Placental epithelial cell (primary cell): ENCODE results near the gene KRTAP10-2. TPM values are rescaled to one million over a fixed set of nuclear protein-coding genes. Genes with fewer than 3 reads are reported as not detected.

Source experiments
- total RNA-seq: library from RNA; depleted of rRNA; stranded (reverse); fragments of >200 nt; gene quantifications from 2 replicates; pipeline ENCODE4 v1.2.3, GENCODE V29; 2012

KRTAP10-2 gene, protein sequence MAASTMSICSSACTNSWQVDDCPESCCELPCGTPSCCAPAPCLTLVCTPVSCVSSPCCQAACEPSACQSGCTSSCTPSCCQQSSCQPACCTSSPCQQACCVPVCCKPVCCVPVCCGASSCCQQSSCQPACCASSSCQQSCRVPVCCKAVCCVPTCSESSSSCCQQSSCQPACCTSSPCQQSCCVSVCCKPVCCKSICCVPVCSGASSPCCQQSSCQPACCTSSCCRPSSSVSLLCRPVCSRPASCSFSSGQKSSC
- not detected in 2 replicates for total RNA-seq

DNA sequence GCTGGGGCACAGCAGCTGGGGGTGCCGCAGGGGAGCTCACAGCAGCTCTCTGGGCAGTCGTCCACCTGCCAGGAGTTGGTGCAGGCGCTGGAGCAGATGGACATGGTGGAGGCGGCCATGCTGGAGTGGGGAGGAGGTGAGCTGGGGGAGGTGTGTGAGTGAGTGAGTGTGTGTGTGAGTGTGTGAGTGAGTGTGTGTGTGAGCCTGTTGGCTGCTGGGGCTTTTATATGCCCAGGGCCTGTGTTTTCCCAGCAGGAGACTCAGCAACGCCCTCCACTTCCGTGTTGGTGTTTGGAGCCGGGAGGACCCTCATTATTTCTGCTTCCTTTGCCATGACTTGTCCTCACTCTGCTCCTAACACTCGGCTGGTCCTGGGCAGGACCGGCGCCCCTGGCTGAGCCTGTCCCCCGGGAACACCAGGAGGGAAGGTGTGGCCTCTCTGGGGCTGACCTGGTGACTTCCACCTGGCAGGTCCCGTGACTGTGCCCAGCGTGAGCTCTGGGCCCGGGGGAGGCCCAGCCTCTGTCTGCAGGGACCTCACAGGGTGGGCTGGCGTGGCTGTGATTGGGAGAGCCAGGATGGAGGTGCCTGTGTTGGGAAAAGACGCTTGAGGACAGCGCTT, at the start of gene KRTAP10-2:
Gene KRTAP10-2 (minus strand): TSS at position 166 of the 622 bp plus-strand sequence. CDS start 47 bp downstream, at position 119.

DNA sequence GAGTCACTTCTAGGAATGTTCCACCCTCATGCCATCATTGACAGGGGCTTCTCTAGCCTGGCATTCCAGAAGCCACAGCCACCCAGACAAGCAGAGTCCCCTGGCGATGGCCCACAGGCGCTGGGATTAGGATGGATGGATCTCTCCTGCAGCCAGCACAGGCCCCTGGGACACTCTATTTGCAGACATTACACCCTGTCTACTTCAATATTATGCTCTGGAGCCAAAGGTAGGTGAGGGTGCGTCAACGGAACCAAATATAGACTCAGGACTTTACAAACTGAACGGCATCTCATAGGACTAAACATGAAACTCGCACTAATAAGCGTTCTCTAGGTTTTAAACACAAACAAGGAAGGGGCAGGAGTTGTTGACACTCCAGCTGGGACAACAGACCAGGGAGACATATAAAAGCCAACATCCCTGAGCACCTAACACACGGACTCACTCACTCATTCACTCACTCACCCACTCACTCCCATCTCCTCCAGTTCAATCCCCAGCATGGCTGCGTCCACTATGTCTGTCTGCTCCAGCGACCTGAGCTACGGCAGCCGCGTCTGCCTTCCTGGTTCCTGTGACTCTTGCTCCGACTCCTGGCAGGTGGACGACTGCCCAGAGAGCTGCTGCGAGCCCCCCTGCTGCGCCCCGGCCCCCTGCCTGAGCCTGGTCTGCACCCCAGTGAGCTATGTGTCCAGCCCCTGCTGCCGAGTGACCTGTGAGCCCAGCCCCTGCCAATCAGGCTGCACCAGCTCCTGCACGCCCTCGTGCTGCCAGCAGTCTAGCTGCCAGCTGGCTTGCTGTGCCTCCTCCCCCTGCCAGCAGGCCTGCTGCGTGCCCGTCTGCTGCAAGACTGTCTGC, 49.0 kb upstream of the KRTAP10-2 start, which contains the start of gene KRTAP10-7:
Gene KRTAP10-7 (plus strand): TSS at position 480 of the 861 bp plus-strand sequence. CDS start 25 bp downstream, at position 505.

DNA sequence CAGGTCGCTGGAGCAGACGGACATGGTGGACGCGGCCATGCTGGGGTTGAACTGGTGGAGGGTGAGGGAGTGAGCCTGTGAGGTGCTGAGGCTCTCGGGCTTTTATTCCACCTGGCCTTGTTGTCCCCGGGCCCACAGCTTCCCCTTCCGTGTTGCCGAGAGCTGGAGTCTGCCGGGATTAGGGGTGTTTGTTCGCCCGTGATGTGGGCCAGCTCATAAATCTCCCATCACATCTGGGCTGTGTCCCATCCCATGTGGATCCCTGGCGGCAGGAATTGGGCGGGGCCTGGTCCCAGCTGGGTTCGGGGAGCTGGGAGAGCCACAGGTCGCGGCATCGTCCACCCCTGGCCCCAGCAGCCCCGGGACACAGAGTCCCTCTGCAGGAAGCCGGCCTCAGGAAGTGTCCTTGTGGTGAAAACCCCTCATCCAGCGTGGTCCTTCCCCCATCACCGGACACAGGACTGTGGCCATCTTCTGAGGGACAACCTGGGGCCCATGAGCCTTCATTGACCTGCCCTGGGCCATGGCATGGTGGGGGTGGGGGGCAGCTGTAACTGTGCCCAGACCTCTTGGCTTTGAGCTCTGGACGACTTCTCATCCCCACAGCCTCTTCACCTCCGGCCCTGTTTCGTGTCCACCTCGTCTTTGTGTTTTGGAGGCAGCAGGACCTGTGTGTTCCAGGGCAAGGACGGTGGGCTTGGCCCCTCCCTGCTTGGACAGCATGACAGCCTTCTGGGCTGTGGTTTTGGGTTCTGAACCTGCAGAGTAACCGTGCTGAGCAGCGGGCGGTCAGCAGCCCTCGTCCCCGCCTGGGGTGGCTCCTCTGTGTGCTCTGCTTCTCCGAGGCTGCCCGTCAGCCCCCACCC, 41.4 kb upstream of the KRTAP10-2 start, which contains the start of gene KRTAP10-6:
Gene KRTAP10-6 (minus strand): TSS at position 60 of the 866 bp plus-strand sequence. CDS start 21 bp downstream, at position 39.

DNA sequence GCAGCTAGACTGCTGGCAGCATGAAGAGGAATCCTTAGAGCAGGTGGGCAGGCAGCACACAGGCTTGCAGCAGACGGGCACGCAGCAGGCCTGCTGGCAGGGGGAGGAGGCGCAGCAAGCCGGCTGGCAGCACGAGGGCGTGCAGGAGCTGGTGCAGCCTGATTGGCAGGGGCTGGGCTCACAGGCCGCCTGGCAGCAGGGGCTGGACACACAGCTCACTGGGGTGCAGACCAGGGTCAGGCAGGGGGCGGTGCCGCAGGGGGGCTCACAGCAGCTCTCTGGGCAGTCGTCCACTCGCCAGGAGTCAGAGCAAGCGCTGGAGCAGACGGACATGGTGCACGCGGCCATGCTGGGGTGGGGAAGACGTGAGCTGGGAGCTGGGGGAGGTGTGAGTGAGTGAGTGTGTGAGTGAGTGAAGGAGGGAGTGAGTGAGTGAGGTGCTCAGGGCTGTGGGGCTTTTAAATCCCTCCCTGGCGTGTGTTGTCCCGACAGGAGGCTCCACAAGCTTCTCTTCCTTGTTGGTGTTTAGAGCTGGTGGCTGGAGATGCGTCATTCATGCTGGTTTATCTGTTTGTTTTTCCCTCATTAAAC, 29.0 kb upstream of the KRTAP10-2 start, which contains the start of gene KRTAP10-5:
Gene KRTAP10-5 (minus strand): TSS at position 374 of the 591 bp plus-strand sequence. CDS start 26 bp downstream, at position 348.

DNA sequence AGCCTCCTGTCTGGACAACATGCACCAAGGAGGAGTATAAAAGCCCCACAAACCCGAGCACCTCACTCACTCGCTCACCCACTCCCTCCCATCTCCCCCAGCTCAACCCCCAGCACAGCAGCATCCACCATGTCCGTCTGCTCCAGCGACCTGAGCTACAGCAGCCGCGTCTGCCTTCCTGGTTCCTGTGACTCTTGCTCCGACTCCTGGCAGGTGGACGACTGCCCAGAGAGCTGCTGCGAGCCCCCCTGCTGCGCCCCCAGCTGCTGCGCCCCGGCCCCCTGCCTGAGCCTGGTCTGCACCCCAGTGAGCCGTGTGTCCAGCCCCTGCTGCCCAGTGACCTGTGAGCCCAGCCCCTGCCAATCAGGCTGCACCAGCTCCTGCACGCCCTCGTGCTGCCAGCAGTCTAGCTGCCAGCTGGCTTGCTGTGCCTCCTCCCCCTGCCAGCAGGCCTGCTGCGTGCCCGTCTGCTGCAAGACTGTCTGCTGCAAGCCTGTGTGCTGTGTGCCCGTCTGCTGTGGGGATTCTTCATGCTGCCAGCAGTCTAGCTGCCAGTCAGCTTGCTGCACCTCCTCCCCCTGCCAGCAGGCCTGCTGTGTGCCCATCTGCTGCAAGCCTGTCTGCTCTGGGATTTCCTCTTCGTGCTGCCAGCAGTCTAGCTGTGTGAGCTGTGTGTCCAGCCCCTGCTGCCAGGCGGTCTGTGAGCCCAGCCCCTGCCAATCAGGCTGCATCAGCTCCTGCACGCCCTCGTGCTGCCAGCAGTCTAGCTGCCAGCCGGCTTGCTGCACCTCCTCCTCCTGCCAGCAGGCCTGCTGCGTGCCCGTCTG, 22.5 kb upstream of the KRTAP10-2 start, which contains the start of gene KRTAP10-4:
Gene KRTAP10-4 (plus strand): TSS at position 100 of the 827 bp plus-strand sequence. CDS start 30 bp downstream, at position 130.

DNA sequence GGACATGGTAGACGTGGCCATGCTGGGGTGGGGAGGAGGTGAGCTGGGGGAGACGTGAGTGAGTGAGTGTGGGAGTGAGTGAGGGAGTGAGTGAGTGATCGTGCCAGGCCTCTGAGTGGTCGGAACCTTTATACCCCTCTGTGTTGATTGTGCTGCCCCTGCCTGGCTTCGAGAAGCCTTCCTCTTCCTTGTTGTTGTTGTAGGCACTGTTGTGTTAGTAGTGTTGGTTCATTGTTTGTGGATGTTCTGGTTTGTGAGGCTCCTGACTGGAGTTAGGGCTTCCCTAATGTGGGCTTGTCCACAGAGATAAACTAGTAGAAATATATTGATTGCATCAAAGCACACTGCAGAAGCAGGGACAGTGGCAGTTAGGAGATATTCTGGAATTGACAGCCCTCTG, 7.4 kb upstream of the KRTAP10-2 start, which contains the start of gene KRTAP10-3:
Gene KRTAP10-3 (minus strand): TSS at position 101 of the 400 bp plus-strand sequence. CDS start 80 bp downstream, at position 21.

DNA sequence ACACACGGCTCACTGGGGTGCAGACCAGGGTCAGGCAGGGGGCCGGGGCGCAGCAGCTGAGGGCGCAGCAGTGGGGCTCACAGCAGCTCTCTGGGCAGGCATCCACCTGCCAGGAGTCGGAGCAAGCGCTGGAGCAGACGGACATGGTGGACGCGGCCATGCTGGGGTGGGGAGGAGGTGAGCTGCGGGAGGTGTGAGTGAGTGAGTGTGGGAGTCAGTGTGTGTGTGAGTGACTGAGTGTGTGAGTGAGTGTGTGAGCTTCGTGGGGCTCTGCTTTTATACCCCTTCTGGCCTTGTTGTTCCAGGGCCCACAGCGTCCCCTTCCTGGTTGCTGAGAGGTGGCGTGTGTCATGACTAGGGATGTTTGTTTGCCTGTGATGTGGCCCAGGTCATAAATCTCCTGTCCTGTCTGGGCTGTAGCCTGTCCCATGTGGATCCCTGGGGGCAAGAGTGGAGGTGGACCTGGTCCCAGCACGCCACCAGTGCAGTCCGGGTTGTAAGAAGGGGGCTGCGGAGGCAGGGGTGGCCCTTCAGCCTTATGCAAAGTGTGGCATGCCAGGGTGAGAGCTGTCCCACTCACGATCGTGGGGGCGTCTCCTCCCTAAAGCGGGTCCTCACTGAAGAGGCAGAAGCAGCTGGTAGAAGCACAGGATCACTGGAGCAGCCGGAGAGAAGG, 11.2 kb downstream of the KRTAP10-2 start, which contains the start of gene KRTAP10-1:
Gene KRTAP10-1 (minus strand): TSS at position 205 of the 676 bp plus-strand sequence. CDS start 45 bp downstream, at position 160.

Other genes with a start within 250 kb of the KRTAP10-2 start
- 22.4 and 26.4 TPM in 2 replicates for gene CFAP410, start 212.1 kb downstream of the KRTAP10-2 start, total RNA-seq
- gene TRPM2, start 197.9 kb downstream of the KRTAP10-2 start, total RNA-seq = 0.11 TPM in 1 of 2 replicates, not detected in the other
- 1.1 and 1.2 TPM in 2 replicates for gene LRRC3, start 96.0 kb downstream of the KRTAP10-2 start, total RNA-seq
- not detected in 2 replicates for gene KRTAP10-1, start 11.3 kb downstream of the KRTAP10-2 start, total RNA-seq
- gene KRTAP10-3, start 7.3 kb upstream of the KRTAP10-2 start, total RNA-seq = not detected in 2 replicates
- not detected in 2 replicates for gene KRTAP10-4, start 22.2 kb upstream of the KRTAP10-2 start, total RNA-seq
- gene KRTAP10-5, start 29.1 kb upstream of the KRTAP10-2 start, total RNA-seq = not detected in 2 replicates
- gene KRTAP10-6, start 41.0 kb upstream of the KRTAP10-2 start, total RNA-seq = not detected in 2 replicates
- gene KRTAP10-7, start 49.1 kb upstream of the KRTAP10-2 start, total RNA-seq = not detected in 2 replicates
- not detected in 2 replicates for gene KRTAP10-8, start 60.6 kb upstream of the KRTAP10-2 start, total RNA-seq
- gene KRTAP10-9, start 75.6 kb upstream of the KRTAP10-2 start, total RNA-seq = not detected in 2 replicates
- not detected in 2 replicates for gene KRTAP10-10, start 85.9 kb upstream of the KRTAP10-2 start, total RNA-seq
- gene KRTAP10-11, start 94.9 kb upstream of the KRTAP10-2 start, total RNA-seq = not detected in 2 replicates
- gene KRTAP12-4, start 103.2 kb upstream of the KRTAP10-2 start, total RNA-seq = not detected in 2 replicates
- gene KRTAP12-3, start 106.4 kb upstream of the KRTAP10-2 start, total RNA-seq = not detected in 2 replicates
- gene KRTAP12-2, start 115.4 kb upstream of the KRTAP10-2 start, total RNA-seq = not detected in 2 replicates
- gene KRTAP12-1, start 130.7 kb upstream of the KRTAP10-2 start, total RNA-seq = not detected in 2 replicates
- gene KRTAP10-12, start 145.7 kb upstream of the KRTAP10-2 start, total RNA-seq = not detected in 2 replicates
- gene TSPEAR, start 160.1 kb upstream of the KRTAP10-2 start, total RNA-seq = not detected in 2 replicates